HG02840 (cell line): ENCODE measurements around the gene GGT7.
"Not testable (repeated sequence)": the region's sequence is repeated elsewhere in the genome, so short reads cannot be mapped to it uniquely, and the experiment has no call there.

Source experiments
- ATAC-seq: cut with Tn5 transposase; IDR thresholded peaks from one replicate; pipeline ENCODE4 v1.9.1; 2021; ENCODE audit warnings: mild to moderate bottlenecking, moderate library complexity, moderate number of reproducible peaks; ENCODE audit not compliant: unreplicated experiment, low FRiP score

Gene GGT7

DNA sequence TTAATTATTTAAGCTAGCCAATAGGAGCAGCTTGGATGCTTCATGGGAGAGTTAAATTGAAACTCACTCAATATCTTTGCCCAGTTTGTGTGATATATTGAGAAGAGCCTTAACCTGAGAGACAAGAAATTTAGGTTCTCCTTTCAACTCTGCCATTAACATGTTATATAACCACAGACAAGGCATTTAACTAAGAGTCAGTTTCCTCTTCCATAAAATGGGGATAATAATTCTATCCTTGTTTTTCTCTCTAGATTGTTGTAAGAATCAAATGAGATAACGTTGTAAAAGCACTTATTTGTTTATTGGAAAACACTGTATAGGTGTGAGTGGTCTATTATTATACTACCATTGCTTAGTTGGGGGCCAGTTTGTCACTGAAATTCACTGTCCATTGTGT, 11.6 kb upstream of the GGT7 start:
- ATAC-seq, result no peak

DNA sequence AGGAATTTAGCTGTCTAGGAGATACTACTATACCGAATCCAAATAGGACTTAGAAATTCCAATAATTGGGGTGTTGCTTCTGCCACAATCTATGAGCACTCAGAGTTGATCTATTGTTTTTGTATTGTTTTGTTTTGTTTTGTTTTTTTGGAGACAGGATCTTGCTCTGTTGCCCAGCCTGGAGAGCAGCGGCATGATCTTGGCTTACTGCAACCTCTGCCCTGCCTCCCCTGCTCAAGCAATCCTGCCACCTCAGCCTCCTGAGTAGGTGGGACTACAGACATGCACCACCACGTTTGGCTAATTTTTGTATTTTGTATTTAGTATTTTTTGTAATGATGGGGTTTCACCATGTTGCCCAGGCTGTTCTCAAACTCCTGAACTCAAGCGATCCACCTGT, 11.2 kb upstream of the GGT7 start:
- no peak for ATAC-seq

DNA sequence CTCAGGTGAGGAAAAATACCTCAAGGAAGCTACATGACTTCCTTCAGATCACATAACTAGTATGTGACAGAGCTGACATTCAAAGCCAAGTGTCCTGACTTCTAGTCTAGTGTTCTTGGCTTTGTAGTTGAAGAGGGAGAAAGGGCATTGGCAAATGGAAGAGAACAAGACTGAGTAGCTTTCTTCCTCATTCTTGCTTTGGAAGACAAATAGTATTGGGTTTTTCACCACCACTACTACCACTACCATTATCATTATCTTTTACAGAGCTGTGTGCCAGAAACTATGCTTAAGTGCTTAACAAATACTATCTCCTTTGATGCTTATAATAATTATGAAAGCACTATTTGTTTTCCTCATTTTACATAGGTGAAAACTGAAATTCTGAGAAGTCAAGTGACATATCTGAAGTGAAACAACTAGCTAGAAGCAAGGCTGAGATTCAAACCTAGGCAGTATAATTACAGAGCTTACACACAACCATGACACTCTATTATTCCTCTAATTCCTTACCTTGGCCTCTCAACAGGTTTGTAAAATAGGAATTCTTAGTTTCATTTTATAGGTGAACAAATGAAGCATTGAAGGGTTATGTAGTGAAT, 10.5 kb upstream of the GGT7 start:
- ATAC-seq, result no peak

DNA sequence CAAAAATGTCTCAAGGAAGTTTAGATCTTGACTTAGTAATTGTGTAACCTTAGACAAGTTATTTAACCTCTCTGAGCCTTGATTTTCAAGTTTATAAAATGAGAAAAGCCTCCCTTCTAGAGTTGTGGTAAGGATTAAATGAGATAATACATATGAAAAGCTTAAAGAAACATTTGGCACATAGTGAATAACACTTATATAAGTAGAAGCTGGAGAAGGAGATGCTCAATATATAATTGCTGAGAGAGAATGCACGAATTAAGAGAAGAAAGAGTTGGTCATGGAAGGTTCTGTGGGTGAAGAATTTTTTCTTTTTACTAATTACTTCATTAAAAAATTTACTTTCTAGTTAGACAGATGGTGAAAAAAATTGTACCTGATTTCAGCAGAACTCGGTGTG, 9.0 kb upstream of the GGT7 start:
- no peak for ATAC-seq

DNA sequence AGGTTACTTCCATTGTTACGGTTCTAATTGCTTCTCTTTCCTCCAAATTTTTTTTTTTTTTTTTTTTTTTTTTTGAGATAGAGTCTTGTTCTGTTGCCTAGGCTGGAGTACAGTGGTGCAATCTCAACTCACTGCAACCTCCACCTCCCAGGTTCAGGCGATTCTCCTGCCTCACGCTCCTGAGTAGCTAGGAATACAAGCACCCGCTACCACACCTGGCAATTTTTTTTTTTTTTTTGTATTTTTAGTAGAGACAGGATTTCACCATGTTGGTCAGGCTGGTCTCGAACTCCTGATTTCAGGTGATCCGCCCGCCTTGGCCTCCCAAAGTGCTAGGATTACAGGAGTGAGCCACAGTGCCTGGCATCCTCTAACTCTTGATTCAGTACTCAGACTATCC, 8.3 kb upstream of the GGT7 start:
- ATAC-seq, result not testable (repeated sequence)

DNA sequence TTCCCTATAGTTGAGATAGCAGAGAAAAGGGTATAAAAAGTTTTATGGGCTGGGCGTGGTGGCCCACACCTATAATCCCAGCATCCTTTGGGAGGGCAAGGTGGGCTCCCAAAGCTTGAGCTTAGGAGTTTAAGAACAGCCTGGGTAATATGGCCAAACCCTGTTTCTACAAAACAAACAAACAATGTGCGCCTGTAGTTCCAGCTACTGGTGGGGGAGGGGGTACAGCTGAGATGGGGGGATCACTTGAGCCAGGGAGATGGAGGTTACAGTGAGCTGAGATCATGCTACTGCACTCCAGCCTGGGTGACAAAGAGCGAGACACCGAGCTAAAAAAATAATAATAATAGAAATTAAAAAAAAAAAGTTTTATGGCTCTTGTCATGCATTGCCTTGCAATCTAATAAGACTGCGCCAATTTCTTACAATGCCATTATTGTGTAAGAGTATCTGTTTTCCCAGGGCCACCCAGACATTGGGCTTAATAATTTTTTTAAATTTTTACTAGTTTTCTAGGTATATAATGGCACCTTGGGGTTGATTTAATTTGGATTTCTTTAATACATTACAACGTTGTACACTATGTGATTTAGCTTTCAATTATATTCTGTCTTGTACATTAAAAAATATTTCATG, 7.7 kb upstream of the GGT7 start:
- ATAC-seq, result no peak

DNA sequence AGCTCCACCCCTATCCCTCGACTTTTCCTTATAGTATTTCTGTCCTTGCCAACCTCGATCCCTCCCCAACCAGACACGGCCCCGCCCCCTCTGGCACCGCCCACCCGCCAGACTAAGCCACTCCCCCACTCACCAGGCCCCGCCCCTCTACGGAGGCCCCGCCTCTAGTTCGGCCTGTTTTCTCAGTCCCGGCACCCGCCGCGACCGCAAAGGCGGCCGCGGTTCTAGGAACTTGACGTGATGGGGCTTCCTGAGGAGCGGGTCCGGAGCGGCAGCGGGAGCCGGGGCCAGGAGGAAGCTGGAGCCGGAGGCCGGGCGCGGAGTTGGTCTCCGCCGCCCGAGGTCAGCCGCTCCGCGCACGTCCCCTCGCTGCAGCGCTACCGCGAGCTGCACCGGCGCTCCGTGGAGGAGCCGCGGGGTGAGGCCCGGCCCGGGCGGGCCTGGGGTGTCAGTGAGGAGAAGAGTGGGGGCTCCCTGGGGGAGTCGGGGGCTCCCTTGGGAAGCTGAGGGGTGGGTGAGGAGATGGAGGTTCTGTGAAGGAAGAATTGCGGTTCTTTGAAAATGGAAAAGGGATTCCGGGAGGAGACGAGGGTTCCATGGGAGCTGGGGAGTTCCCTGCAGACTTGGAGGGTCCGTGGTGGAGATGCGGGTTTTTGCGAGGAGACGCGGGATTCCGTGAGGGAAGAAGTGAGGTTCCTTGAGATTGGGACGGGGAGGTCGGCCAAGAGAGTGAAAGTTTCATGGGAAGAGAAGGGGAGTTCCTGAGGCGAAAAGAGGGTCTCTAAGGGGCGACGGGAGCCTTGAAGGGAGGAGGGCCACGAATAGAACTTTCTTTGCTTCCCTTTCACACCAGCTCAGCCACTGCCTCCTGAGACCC, 4.0 kb upstream of the GGT7 start, which contains the start of gene ACSS2:
Gene ACSS2, plus strand, starts transcription at position 207 of the 877 bp plus-strand sequence. Its CDS starts 34 bp downstream, at position 241.
- ATAC-seq, result peak; percentile 55

DNA sequence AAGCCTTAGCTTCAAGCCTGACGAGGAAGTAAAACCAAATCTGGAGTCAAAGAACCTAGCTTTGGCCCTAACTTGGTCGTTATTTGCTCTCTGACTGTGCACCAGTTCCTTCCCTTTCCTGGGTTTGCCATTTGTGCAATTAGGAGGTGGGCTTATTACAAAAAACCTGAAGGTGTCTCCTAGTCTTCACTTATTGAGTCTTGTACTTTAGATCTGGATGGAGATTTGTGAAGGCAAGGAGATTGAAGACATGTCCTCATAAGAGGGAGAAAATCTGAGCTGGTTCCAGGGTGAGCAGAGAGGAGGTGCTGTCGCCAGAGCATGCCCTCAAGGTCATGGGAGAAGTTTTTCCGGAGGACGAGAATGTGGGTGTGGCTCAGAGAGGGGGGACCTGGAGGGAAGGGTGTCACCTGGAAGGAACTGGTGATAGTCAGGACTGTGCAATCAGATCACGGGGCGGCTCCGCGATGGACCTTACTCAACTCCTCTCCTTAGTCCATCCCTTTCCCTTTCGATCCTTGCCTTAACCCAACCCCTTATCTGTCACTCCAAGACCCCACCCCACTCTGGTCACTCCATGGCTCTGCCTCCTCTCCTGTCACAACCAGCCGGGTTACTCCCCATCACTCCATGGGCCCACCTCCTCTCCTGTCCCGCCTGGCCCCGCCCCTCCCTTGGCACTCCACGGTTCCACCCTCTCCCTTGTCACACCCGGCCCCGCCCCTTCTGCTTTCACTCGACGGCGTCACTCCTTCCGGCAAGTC, 3.2 kb upstream of the GGT7 start:
- no peak for ATAC-seq

DNA sequence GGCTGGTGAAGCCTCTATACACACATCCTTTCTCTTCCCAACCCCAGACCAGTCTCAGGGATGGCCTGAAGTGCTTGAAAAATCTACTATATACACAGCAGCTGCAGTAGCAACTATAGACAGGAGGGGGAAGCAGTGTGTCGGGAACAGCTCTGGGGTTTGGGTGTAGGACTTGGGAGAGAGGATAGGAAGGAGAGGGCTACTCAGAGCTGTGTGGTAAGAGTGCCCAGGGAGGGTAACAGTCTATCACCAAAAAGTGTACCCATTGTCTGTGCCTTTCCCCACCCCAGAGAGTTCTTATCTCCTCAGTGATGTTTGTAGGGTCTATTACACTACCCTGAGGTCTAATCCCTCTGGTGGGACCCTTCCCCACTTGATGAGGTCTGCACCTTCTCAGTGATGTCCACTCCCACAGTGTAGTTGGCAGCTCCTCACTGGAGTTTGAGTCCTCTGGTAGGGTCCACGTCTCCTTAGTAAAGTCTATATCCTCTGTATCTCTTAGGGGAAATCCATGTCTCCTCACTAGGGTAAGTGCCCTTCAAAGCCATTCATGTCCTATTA, 1.5 kb upstream of the GGT7 start:
- no peak for ATAC-seq

DNA sequence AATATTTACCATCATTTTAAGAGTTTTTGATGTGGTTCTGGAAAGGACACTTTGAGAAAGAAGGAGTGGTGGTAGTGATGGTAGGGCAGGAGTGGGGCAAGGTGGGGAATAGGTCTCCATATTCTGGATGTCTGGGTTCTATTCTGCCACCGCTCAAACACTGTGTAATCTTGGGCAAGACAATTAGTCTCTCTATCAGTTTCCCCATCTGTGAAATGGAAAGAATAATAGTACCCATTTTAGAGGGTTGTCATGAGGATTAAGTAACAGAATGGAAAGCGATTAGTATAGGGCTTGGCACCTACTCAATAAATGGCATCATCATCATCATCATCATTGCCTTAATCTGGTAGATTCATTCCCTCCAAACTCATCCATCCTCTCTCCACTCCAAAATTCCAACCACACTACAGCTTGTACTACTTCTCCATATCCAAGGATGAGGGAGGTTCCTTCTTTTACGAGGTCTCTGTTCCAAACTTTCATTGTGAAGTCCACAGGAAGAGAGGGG, 982 bp upstream of the GGT7 start:
- no peak for ATAC-seq

DNA sequence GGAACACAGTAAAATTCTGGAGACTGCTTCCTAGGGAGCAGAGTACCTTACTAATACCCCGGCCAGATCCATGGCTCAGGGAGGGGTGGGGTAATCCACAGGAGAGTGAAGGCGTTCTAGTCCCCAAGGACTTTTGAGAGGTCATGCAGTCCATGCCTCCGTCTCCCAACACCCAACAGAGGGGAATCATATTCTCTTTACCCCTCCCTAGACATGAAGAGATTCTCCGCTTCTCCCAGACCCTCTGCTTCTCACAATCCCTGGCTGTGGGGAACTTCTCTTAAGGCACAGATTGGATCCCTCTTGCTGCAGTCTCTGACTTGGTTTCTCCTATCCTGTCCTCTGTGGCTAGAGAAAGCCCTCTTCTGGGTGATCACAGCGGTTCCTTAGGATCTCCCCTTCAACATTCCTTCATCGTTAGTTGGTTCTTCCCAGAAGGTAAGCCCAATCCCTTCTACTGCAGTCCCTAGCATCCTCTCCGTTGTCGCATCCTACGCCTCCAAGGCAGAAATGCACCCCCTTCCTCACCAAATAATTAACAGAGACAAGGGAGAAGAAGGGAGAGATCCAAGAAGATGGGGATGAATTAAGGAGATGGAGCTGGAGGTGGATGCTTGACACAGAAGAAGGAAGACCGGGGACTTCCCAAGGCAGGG, 562 bp downstream of the GGT7 start:
- no peak for ATAC-seq

DNA sequence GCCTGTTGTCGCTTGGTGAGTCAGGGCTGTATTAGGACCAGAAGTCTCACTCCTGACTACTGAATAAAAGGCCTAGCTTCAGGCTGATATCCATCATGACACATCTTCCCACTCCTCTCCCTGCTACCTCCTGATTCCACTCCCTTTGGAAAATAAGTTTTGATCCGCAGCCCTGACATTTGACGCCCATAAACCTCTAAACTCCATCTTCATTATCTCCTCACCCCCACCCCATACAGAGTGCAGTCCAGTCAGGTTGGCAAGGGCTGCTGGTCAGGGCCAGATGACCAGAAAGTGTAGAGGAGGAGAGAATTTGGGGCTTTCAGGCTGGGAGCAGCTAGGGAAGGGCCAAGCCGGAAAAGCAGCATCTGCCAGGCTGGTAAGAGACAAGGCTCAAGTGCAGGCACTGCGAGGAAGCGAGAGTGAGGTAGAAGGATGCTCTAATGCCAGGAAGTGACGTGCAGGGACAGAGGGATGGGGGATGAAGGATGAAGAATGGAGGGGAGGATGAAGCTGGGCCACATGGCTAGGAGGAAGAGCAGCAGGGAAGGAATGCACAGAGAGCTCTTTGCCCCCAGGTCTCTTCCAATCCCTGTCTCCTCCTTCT, 1.2 kb downstream of the GGT7 start:
- ATAC-seq, result no peak

DNA sequence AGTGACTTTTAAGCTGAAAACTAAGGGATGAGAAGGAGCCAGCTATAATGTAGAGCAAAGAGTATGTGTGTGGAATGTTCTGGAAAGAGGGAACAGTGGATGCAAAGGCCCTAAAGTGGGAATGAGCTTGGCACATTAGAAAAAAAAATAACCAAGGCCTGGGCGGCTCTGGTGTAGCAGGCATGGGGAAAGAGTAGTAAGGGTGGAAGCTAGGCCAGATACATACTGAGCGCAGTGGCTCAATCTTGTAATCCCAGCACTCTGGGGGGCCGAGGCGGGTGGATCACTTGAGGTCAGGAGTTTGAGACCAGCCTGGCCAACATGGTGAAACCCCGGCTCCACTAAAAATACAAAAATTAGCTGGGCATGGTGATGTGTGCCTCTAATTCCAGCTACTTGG, 8.4 kb downstream of the GGT7 start:
- no peak for ATAC-seq

DNA sequence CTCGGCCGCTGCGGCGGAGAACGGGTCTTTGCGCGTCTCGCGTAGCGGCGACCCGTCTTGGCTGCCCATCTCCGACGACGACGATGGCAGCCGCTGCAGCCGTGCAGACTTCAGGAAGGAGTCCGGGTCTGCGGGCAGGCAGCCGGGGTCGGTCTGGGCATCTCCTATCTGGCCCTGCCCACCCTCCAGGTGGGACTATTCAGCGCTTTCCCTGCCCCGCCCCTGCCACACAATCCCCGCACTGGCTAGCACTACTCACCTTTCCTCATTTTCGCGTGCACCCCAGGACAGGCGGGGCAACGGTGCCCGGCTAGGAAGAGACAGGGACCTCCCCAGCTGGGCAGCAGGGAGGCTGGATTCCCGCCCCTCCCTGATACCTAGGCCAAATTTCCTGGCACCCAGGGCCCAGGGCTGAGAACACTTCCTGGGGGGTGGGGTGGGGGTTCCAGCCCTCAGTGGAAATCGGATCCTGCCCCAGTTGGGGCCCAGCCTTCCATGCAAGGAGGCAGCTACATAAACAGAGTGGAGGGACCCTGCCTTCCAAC, 9.2 kb downstream of the GGT7 start:
- ATAC-seq, result no peak

DNA sequence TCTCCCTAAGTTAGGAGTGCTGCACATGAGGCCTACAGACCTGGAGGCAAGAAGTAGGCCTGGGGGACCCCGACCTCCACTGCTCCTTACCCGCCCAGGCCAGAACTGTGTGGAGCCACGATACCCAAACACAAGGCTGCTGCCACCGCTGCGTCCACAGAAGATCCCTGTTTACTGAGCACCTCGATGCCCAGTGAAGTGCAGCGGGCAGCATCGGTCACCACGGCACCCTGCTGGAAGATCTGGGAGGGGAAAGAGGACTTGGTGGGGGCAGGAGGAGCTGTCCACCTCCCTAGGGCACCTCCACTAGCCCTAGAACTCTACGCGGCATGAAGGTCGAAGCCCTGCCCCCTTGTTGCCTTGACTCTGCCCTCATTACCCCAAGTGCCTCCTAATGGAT, 9.9 kb downstream of the GGT7 start:
- no peak for ATAC-seq

DNA sequence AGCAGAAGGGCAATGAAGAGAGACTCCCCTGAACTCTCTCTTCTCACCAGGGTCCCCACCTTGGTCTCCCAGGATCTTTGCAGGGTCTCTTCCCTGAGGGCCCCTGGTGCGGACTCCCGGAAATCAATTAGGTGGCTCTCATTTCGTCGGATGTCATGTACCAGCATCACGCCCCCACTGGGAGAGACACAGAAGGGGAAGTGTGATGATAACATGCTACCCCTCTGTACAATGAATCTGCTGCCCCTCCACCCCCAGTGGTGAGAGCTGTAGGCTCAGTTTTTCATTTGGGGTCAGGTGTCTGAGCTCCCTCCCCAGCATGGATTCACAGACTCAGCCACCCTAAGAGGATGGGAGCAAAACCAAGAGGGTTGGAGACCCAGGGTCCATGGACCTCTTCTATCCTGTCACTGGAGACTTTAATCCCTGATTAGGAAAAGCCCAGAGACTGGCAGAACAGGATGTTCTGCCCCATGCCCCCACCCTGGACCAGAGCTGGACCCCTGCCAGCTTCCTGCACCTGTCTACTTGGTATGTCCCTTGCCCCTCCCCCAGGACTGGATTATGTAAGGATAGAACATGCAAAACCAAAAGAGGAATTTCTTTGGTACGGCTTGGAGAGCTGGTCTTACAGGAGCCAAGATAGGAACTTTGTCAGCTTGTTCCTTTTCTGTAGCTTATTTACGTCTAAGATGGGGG, 11.1 kb downstream of the GGT7 start:
- ATAC-seq, result no peak

DNA sequence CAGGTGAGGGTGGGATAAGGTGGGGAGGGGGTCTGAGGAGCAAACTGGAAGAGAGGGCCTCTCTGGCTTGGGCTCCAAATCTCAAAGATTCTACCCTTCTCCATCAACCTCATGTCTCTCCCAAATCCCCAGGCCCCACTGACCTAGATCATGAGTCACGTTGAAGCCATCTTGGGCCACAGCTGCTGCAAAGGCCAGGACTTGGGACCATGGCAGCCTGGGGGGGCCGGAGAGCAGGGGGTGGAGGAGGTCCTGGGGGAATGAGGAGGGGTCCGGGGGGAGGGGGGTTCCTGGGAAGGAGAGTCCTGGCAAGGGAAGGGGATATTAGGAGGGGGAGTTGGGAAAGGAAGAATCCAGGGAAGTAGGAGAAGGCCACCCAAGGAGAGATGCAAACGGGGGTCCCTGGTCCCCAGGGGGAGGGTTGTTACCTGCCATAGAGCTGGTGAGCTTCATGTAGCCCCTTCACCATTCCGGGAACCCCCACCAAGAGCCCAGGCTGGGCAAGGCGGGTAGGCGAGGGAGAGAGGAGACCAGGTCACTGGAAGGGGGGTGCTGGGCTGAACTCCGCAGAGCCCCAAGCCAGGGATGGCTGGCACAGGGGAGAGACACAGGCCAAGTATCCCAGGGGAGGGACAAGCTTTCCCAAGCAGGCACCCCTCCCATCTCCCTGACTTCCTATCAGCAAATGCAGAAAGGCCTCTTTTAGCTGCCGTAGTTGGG, 12.7 kb downstream of the GGT7 start:
- no peak for ATAC-seq

DNA sequence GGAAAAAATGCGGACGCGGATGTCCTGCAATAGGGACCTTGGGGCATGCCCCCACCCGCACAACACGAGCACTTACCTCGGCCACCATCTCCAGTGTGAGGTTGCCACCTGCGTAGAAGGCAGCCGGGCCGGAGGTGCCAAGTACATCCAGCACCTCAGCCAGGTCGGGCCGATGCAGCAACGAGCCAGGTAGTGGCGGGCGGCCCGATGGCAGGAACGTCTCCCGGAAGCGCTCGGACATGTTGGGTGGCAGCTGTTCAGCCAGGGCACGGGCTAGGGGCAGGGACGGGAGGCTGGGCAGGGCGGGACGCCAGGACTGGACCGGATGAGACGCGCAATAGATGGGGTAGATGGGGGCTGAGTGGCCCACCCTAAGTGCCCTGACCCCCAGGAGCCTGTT, 13.3 kb downstream of the GGT7 start:
- no peak for ATAC-seq
